ENCODE data around the gene HOXB5. TPM values are rescaled to one million over a fixed set of nuclear protein-coding genes. Genes with fewer than 3 reads are reported as not detected.

HOXB5 gene
- total RNA-seq = under 1 TPM in 1 of 2 donors, not detected in 1; 0.70 TPM

DNA sequence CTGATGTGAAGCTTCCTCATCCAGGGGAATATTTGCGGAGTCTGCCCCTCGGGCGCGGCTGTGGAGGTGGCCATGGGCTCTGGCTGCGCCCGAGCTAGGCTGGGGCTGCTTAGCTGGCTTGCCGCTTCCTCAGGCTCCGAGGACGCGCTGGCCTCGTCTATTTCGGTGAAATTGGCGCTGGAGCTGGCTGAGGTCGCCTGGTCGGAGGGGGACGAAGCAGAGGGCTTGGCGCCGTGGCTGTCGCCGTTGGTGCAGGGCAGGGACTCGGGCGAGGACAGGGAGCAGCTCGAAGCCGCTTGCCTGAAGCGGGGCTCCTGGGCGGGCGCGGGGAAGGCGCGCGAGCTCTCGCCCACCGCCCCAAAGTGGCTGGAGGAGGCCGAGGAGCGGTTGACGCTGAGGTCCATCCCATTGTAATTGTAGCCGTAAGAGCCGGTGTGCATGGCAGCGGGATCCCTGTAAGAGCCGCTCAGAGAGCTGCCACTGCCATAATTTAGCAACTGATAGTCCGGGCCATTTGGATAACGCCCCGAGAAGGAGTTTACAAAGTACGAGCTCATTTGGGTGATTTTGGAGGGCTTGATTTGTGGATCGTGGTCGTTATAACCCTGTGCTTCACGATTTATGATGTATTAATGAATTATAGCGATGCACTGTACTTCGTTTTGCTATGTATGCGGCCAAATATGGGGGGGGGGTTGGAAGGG, at the start of gene HOXB5:
Gene HOXB5, minus strand, starts transcription at position 654 of the 704 bp plus-strand sequence. Its CDS starts 97 bp downstream, at position 557.
- peak within 1 kb of the TSS; percentile 88 for H3K4me3 Mint-ChIP-seq
- H3K27me3 Mint-ChIP-seq = peaks cover 51 to 59% of the 10 kb centered on the region in 2 donors
- peaks cover 43 to 49% of the 10 kb centered on the region in 2 donors for H3K4me1 Mint-ChIP-seq (ENCODE audit: low read depth in 2 of 2)
- no peaks in the 10 kb centered on the region for H3K9me3 Mint-ChIP-seq
- DNase-seq (ENCODE audit: low spot score) (no peak), ATAC-seq (peak; percentile 26 to 43)
- no peaks in the 10 kb centered on the region for H3K36me3 Mint-ChIP-seq
- H3K27ac Mint-ChIP-seq = peak within 1 kb of the TSS; percentile 37 to 39

DNA sequence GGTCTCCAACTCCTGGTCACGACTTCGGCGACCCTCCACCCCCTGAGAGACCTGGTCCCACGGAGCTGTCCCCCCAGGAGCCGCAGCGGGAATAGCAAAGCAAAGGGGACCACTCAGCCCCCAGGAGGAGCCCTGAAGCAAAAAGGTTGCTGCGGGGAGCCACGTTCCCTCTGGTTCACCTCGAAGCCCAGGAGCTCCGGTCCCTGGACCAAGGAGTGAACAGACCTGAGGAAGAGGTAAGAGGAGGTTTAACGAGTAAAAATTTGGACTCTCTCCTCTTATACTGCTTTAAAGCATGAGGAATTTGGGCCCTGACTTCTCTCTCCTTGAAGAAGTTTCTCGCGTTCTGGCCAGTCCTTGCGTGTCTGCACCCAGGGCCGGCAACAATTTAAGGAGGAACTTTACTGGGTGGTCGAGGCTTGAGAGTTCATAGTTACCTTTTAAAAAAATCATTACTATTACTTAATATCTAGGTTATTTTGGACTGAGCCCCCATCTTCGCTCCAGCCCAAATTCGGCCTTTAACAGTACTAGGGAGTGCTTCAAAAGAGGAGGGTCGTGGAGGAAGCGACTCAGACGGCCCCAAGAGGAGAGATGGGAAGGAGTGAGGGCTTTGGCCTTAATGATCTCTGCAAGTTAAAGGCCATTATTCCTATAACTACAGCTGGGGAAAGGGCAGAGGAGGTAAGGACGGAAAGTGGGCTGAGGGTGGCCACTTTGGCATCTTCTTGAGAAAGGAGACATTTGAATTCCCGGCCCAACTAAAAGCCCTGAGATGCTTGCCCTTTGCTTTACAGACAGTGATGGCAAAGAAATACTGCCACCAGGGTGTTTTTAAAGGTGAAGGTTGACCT, 49.5 kb upstream of the HOXB5 start:
- Mint-ChIP-seq H3K9me3 (no peaks in the 10 kb centered on the region), H3K27ac (no peak overlapping the region), H3K4me3 (no peak overlapping the region), H3K4me1 (ENCODE audit: low read depth in 2 of 2) (peaks cover 16 to 25% of the 10 kb centered on the region in 2 donors), H3K27me3 (peaks cover 42 to 58% of the 10 kb centered on the region in 2 donors), H3K36me3 (no peaks in the 10 kb centered on the region)
- DNase-seq (ENCODE audit: low spot score) (no peak), ATAC-seq (no peak)

DNA sequence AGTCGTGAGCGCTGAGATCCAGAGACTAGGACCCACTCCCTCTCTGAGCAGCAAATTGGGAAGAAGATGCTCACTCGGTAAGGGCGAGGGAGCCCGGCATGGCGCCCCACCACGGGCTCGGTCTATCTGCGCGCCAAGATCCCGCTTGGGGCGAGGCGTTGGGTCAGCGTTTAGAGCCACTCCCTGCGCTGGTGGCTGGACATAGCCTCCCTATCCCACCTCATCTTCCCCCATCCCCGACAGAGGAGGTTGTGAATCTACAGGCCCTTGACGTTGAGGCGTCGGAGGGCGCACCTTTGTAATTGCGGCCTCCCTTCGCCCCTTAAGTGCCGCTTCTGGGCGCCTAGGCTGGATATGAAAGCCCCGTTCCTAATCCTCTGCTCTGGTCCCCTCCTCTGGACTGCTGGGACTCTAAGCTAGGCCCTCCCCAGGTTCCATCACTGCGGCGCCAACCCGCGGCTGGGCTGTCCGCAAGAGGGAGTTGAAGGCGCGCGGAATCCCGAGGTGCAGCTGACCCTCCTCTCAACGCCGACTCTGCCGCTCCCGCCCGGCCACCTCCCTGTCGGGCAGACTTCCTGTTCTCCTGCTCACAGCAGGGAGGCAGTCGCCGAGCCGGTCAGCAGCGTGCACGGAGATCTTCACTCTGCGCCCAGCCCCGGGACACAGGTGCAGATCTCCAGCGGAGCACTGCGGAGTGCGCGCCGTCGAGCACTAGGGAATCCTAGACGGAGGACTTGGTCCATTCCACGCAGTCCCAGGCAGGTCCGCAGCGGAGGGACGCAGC, 48.7 kb upstream of the HOXB5 start:
- Mint-ChIP-seq H3K9me3 (no peaks in the 10 kb centered on the region), H3K4me1 (ENCODE audit: low read depth in 2 of 2) (peaks cover 10 to 19% of the 10 kb centered on the region in 2 donors), H3K36me3 (no peaks in the 10 kb centered on the region), H3K27me3 (peaks cover 48 to 61% of the 10 kb centered on the region in 2 donors), H3K4me3 (no peak overlapping the region), H3K27ac (no peak overlapping the region)
- ATAC-seq (no peak), DNase-seq (ENCODE audit: low spot score) (no peak)

DNA sequence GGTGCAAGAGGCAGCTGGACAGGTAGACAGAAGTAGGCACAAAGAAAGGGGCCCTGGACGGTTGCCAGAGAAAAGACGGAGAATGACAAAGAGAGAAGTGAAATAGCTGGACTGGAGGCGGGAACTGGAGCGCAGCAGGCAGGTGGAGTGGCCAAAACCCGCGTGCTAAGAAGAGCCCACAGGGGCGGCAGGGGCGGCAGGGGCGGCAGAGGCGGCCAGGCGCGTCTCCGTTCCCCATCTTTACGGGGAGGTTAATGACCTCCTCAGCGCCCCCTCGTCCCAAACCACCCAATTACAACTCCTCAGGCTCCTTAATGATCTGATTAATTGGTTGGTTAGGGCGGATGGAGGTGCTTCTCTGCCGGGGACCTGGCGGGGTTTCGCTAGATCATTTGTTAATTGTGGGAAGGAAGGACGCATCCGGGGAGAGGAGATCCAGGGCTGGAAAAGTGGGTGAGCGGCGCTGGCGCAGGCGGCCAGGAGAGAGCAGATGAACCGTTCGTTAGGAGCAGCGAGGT, 48.0 kb upstream of the HOXB5 start:
- H3K36me3 Mint-ChIP-seq = no peaks in the 10 kb centered on the region

DNA sequence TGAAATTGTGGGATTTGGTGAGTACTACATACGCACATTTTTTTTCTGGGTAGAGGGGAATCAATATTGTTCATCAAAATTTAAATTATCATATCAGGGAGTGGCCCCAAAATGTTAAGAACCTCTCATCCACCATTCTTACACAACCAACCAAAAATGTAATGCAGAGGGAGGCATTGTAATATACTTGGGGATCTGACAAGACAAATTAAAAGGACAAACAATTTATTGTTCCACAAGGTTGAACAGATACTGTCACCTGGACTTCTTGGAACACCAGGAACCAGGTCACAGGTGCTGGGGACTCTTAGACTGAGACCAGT, 47.2 kb upstream of the HOXB5 start:
- Mint-ChIP-seq H3K9me3 (no peaks in the 10 kb centered on the region), H3K27me3 (peaks cover 57 to 62% of the 10 kb centered on the region in 2 donors), H3K27ac (no peak overlapping the region), H3K4me3 (no peak overlapping the region), H3K36me3 (no peaks in the 10 kb centered on the region), H3K4me1 (ENCODE audit: low read depth in 2 of 2) (peaks cover 10% of the 10 kb centered on the region in 2 donors)
- no peak for ATAC-seq
- no peak for DNase-seq (ENCODE audit: low spot score)

More for the DNA sequence above, 48.0 kb upstream of the HOXB5 start:
- Mint-ChIP-seq H3K4me1 (ENCODE audit: low read depth in 2 of 2) (peaks cover 9 to 14% of the 10 kb centered on the region in 2 donors), H3K27ac (no peak overlapping the region), H3K4me3 (no peak overlapping the region), H3K27me3 (peaks cover 55 to 64% of the 10 kb centered on the region in 2 donors), H3K9me3 (no peaks in the 10 kb centered on the region)
- ATAC-seq (no peak), DNase-seq (ENCODE audit: low spot score) (no peak)

DNA sequence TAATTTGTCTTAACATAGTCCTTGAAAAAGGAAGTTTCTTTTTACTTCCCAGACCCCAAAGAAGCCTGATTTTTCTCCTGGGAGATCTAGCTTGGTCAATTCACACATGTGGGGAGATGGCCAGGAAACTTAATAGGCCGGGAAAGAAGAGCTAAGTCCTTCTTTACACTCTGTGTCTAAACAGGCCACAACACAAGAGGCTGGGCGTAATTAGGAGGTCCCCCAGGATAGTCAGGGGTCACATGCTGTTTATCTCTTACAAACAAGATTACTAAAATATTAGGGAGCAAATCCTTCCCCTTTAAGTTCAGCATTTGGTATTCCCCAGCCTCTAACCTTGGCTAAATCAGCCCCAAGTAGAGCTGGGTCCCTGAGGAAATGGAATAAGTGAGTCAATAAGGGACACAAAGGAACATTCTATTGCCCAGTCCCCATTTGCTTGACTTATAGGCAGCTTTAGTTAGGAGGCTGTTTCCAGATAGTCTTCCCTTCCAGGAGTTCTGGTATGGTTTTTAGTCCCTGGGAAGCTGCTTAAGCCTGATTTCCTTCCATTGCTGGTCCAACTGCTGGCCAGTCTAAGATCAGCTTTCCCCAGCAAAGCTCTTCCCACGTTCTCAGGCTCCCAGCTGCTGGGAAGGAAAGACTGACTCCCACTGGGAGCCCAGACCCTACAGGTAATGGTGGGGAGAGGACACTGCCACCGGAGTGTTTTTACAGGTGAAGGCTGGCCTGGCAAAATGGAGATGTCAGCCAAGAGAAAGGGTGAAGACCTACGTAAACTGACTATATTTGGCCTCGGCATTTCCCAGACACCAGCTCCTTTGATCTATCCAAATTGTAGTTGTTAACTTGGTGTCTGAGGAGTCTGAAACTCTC, 46.6 kb upstream of the HOXB5 start:
- Mint-ChIP-seq H3K4me1 (ENCODE audit: low read depth in 2 of 2) (peaks cover 9 to 10% of the 10 kb centered on the region in 2 donors), H3K4me3 (no peak overlapping the region), H3K27me3 (peaks cover 57 to 58% of the 10 kb centered on the region in 2 donors), H3K27ac (no peak overlapping the region), H3K36me3 (no peaks in the 10 kb centered on the region), H3K9me3 (no peaks in the 10 kb centered on the region)
- ATAC-seq (no peak), DNase-seq (ENCODE audit: low spot score) (no peak)

DNA sequence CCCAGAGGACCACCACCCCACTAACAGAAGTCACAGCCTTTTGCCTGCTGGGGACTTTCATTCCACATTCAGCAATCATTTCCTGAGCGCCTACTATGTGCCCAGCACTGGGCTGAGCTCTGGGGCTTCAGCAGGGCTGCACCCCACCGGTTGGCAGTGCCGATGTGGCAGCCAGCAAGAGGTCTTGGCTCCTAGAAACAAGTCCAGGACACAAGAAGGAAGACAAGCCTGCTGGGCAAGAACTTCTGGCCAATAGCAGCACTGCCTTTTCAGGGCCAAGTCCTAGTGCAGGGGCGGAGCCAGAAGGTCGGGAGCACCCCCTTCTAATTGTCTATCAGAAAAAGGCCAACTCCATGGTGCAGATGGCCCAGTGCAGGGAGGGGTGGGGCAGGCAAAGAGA, 45.6 kb upstream of the HOXB5 start:
- H3K4me1 Mint-ChIP-seq (ENCODE audit: low read depth in 2 of 2) = peaks cover 9 to 10% of the 10 kb centered on the region in 2 donors
- DNase-seq (ENCODE audit: low spot score) (no peak), ATAC-seq (no peak)
- no peak overlapping the region for H3K27ac Mint-ChIP-seq
- no peaks in the 10 kb centered on the region for H3K36me3 Mint-ChIP-seq
- H3K27me3 Mint-ChIP-seq = peaks cover 48 to 54% of the 10 kb centered on the region in 2 donors
- no peaks in the 10 kb centered on the region for H3K9me3 Mint-ChIP-seq
- no peak overlapping the region for H3K4me3 Mint-ChIP-seq

DNA sequence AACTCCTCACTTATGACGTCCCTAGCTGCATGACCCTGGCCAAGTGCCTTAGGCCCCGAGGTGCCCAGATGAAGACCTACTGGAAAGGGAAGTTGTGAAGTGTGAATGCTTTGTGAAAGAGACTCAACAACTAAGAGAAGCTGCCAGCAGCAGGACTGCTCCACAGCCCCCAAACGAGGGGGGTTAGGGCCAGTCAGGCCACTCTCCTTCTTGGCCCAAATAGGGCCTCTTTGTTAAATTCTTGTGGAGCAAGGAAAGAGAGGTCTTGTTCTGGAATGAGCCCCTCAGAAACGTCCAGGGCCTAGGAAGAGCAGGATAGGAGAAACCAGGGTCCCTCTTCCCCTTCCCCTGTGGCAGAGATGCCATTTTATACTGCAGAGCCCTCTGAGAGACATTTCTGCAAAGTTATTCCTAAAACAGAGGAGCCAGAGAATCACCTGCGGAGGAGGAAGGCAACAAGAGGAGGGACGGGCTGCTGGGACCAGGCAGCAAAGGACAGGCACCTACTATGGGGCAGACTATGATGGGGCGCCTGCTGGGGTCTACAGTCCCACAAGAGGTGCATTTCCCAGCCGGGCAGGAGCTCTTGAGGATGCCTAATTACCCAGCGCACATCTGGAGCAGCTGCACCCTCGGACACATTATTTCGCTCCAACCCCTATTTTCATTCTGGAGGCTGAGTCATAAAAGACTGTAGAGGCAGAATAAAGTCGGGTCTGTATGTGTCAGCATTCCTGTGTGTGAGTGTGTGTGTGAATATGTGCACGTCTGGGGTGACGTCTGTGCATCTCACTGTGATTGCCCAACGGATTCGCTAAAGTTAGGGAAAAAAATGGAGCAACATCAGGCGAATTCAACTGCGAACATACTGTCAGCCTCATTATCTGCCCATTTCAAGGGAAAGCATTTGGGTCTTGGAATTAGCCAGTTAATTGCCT, 44.0 kb upstream of the HOXB5 start:
- H3K4me1 Mint-ChIP-seq (ENCODE audit: low read depth in 2 of 2) = peaks cover 14% of the 10 kb centered on the region in 2 donors
- peak overlapping the region in 1 of 2 donors; percentile 21 for H3K27ac Mint-ChIP-seq
- peak; percentile 44 for DNase-seq (ENCODE audit: low spot score)
- H3K9me3 Mint-ChIP-seq = no peaks in the 10 kb centered on the region
- no peaks in the 10 kb centered on the region for H3K36me3 Mint-ChIP-seq
- H3K27me3 Mint-ChIP-seq = peaks cover 43 to 52% of the 10 kb centered on the region in 2 donors
- no peak for ATAC-seq
- no peak overlapping the region for H3K4me3 Mint-ChIP-seq

DNA sequence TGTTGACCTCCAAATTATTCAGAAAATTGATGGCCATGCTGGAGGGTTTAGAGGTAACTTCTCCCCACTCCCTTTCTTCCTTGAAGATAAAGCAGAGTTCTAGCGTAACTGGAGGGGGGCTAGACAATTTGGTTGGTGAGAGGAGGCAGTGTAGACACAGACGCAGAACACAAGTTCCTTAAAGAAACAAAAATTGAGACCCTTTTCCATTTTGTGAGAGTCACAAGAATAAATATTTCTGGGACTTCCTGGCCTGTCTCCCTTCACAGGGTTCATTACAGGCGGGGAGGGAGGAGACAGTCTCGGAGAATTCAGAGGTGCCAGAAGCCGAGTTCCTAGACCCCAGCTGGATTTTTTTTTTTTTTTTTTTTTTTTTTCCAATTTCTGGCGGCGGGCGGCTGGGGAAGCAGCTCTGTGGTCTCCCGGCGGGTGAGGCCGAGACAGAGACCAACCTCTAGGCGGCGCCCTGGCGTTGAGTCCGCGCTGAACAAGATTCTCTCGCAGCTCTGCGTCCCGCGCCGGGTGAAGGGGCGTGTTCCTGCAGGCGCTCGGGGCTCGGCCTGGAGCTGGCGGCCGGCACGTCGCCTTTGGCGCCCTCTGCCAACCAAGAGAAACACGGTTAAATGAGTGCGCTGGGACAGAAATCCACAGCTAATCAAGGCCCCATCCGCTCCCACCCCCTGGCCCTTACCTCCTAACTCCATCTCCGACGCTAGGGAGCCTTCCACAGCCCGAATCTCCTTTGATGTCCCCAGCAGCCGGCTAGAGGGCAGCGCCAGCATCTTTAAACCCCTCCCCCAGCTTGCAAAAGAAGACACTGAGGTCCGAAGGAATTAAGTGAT, 42.8 kb upstream of the HOXB5 start:
- Mint-ChIP-seq H3K36me3 (no peaks in the 10 kb centered on the region), H3K4me3 (peak overlapping the region; percentile 30), H3K27ac (peak overlapping the region in 1 of 2 donors; percentile 21), H3K9me3 (no peaks in the 10 kb centered on the region), H3K27me3 (peaks cover 40 to 50% of the 10 kb centered on the region in 2 donors), H3K4me1 (ENCODE audit: low read depth in 2 of 2) (peaks cover 11 to 12% of the 10 kb centered on the region in 2 donors)
- DNase-seq (ENCODE audit: low spot score) (peak; percentile 79), ATAC-seq (peak; percentile 80 to 86)

DNA sequence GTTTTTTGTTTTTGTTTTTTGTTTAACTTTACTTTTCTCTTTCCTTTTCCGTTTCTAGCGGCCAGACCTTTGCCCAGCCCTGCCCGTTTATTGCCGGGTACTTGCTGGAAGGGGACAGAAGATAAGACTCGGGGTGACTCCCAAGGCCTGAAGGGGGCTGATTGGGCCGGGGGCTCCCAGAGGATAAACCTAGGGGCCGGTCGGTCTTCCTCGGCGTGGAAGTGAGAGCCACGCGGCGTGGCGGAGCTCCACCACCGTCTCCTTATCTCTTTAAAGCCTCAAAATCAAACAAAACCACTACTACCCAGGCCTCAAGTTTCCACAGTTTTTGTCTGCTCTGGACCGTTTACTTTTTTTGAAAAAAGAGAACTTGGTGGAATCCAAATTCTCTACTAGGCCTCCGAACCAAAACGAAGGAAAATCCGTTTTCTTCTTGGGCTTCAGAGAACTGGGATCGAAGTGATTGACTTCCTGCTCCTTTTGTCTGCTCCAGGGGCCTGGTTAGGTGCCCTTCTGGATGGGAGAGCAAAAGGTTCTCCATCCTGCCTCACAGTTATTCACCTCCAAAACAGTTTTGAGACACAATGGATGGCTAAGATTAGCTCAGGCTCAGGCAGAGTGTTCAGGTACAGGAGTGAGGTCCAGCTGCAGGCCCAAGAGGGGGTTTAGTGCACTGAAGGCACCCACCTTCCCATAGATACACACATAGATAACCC, 41.1 kb upstream of the HOXB5 start:
- DNase-seq (ENCODE audit: low spot score) (no peak), ATAC-seq (no peak)
- Mint-ChIP-seq H3K27me3 (peaks cover 46 to 50% of the 10 kb centered on the region in 2 donors), H3K36me3 (no peaks in the 10 kb centered on the region), H3K4me1 (ENCODE audit: low read depth in 2 of 2) (peaks cover 8 to 10% of the 10 kb centered on the region in 2 donors), H3K9me3 (no peaks in the 10 kb centered on the region), H3K4me3 (peak overlapping the region; percentile 60), H3K27ac (no peak overlapping the region)

DNA sequence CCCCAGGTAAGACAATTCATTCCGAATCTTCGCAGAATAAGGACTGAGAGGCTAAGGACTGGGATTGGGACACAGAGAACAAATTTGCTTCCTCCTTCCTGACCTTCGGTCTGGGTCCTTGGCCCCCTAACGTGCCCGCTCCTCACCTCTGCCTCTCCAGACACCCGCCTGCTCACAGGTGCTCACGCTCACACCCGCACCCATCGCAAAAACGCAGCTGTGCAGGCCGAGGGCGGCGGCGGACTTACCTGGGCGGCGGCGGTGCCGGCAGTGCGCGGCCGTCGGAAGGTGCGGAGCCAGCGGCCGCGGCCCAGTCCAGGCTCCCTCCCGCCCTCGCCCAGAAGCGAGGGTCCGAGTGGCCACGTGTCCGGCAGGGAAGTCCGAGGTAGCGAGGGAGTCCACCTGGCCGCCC, 39.7 kb upstream of the HOXB5 start:
- Mint-ChIP-seq H3K4me1 (ENCODE audit: low read depth in 2 of 2) (peaks cover 8 to 11% of the 10 kb centered on the region in 2 donors), H3K36me3 (no peaks in the 10 kb centered on the region), H3K27me3 (peaks cover 56 to 59% of the 10 kb centered on the region in 2 donors), H3K9me3 (no peaks in the 10 kb centered on the region), H3K4me3 (peak overlapping the region; percentile 76), H3K27ac (no peak overlapping the region)
- ATAC-seq (no peak), DNase-seq (ENCODE audit: low spot score) (peak; percentile 54)

Data from natural killer cell treated with Interleukin-12 subunit alpha and Interleukin-12 subunit beta and Interleukin-15 and Interleukin-18, amount 100 ng/mL, for 72 hours (primary cell).